Measurements from ENCODE around the gene HK1. TPM values are rescaled to one million over a fixed set of nuclear protein-coding genes. Genes with fewer than 3 reads are reported as not detected.

Gene HK1
- total RNA-seq (2022; extraction: Qiagen RNA extraction; ENCODE audit: low read depth) = 37.5 to 44.1 TPM (median 40.7 TPM) in 5 replicates

GRCh38 chr10:69278446-69278963 lies at the start of gene HK1:
HK1 (plus strand) TSS chr10:69278496.

GRCh38 chr10:69416695-69417094 lies 138.4 kb downstream of the HK1 start, which contains the start of gene TACR2:
TACR2 (minus strand) TSS chr10:69416918; CDS start chr10:69416323, 595 bp downstream.

DNA sequence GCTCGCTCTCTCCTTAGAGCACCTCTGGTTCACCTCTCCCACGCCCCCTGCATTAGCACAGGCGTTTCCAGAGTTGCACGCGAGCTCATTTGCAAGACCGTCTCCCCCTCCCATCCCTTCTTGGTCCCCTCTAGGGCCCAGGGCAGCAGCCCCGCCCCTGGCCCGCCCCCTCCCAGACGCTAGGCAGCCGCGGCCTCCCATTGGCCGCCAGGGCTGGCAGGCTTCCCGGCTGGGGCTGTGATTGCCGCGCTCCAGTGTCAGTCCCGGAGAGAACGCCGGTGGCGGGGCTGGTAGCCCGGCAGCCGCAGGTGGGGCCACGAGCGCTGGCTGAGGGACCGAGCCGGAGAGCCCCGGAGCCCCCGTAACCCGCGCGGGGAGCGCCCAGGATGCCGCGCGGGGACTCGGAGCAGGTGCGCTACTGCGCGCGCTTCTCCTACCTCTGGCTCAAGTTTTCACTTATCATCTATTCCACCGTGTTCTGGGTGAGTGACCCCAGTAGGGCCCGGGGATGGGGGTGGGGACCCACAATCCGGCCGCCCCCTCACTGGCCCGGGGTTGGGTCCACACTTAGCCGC lies 173.0 kb downstream of the HK1 start, which contains the start of gene TSPAN15:
Gene TSPAN15, plus strand, starts transcription at position 257 of the 575 bp plus-strand sequence. Its CDS starts 130 bp downstream, at position 387.

Other genes starting within 250 kb of the HK1 start
- gene SRGN, start 190.4 kb upstream of the HK1 start, total RNA-seq (2022; extraction: Qiagen RNA extraction; ENCODE audit: low read depth) = 65.0 to 99.8 TPM (median 67.3 TPM) in 5 replicates
- 38.1 to 94.4 TPM (median 47.5 TPM) in 5 replicates for gene VPS26A, start 154.3 kb upstream of the HK1 start, total RNA-seq (2022; extraction: Qiagen RNA extraction; ENCODE audit: low read depth)
- 30.8 to 36.3 TPM (median 32.4 TPM) in 5 replicates for gene SUPV3L1, start 98.3 kb upstream of the HK1 start, total RNA-seq (2022; extraction: Qiagen RNA extraction; ENCODE audit: low read depth)
- gene HKDC1, start 58.2 kb upstream of the HK1 start, total RNA-seq (2022; extraction: Qiagen RNA extraction; ENCODE audit: low read depth) = 10.6 to 19.1 TPM (median 12.9 TPM) in 5 replicates
- gene TACR2, start 138.4 kb downstream of the HK1 start, total RNA-seq (2022; extraction: Qiagen RNA extraction; ENCODE audit: low read depth) = 0.07 to 0.15 TPM (median 0.13 TPM) in 3 of 5 replicates, not detected in the others
- gene TSPAN15, start 173.0 kb downstream of the HK1 start, total RNA-seq (2022; extraction: Qiagen RNA extraction; ENCODE audit: low read depth) = 70.4 to 108 TPM (median 104 TPM) in 5 replicates